ENCODE data around the gene PMPCB.
A peak's percentile ranks its signal among the peaks of the same experiment; 100 is the strongest.
"Not testable (repeated sequence)": the region's sequence is repeated elsewhere in the genome, so short reads cannot be mapped to it uniquely, and the experiment has no call there.

The PMPCB gene

DNA sequence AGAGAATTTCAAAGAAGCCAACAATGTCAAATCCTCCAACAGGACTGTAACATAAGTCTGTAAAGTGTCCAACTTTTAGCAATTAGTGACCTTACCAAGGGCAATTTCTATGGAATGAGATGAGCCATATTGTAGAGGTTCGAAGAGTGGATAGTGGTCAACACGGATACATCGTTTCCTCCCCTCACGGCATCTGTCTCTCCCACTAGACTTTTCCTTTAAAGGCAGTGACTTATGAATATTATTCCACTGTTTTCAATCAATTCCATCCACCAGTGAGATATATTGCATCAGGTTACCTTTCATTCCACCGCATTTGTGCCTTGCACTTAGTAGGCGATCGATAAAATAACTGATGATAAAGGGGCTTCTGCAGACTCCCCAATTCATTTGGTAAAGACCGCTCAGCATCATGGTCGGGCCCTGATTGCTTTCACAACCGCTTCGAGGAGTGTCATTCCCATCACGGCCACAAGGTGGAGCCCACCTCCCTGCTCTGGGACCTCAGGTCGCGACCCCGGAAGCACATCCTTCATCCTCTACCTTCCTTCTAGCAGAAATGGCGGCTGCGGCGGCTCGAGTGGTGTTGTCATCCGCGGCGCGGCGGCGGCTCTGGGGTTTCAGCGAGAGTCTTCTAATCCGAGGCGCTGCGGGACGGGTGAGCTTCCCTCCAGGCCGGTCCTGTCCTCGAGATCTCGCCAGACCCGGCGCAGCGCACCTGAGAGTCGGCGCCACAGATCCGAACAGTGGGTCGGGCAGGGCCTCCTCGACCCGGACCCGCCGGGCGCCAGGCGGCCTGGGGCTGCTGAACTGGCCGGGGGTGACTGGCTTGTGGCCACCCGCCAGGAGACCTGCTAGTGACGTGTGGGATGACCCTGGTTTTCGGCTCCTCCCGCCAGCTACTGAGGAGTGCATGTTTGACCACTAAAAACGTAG is at the start of gene PMPCB:
TSS of gene PMPCB (plus strand) at position 535 of the 936 bp plus-strand sequence. CDS start at position 560, 25 bp downstream.
- peak within 1 kb of the TSS; percentile 81 for H2AFZ ChIP-seq (ENCODE audit: low read depth, low read length)
- no peaks in the 10 kb centered on the region for H3K27me3 ChIP-seq (ENCODE audit: insufficient read depth, low read length, poor library complexity)
- no peaks in the 10 kb centered on the region for H3K9me3 ChIP-seq (ENCODE audit: insufficient read depth, low read length, severe bottlenecking)
- peaks cover 37% of the 10 kb centered on the region for H3K36me3 ChIP-seq (ENCODE audit: insufficient read depth, low read length)
- H3K4me2 ChIP-seq (ENCODE audit: insufficient read depth, low read length) = peak within 1 kb of the TSS; percentile 73
- TF ChIP-seq CTCF (IDR thresholded peaks at IDR 0.05; ENCODE audit: borderline replicate concordance, extremely low read depth, low read length, poor library complexity, severe bottlenecking) (peak; percentile 95), EZH2 (IDR thresholded peaks at IDR 0.05; ENCODE audit: borderline replicate concordance, low read depth, low read length, severe bottlenecking) (no peak)
- H3K4me1 ChIP-seq (ENCODE audit: insufficient read depth, low read length) = peaks cover 28% of the 10 kb centered on the region
- H3K4me3 ChIP-seq (ENCODE audit: low read depth in 1 of 2, low read length in 2 of 2) = peak within 1 kb of the TSS; percentile 64 to 70
- peak within 1 kb of the TSS; percentile 72 for H3K9ac ChIP-seq (ENCODE audit: low read depth, low read length)
- H3K27ac ChIP-seq (ENCODE audit: low read length) = peak within 1 kb of the TSS; percentile 63
- peak; percentile 95 for DNase-seq
- H4K20me1 ChIP-seq (ENCODE audit: insufficient read depth, low read length) = peaks cover 4% of the 10 kb centered on the region; the same call in 1 of the 2 replicates
- peaks cover 38% of the 10 kb centered on the region for H3K79me2 ChIP-seq (ENCODE audit: insufficient read depth, low read length)
- ATAC-seq (ENCODE audit: insufficient read depth, low read depth) = peak; percentile 94

GRCh38 chr7:103253699-103254506 is 43.3 kb upstream of the PMPCB start:
- not testable (repeated sequence) for H3K9ac ChIP-seq (ENCODE audit: low read depth, low read length); H3K36me3 ChIP-seq (ENCODE audit: insufficient read depth, low read length); H4K20me1 ChIP-seq (ENCODE audit: insufficient read depth, low read length); DNase-seq; H3K27ac ChIP-seq (ENCODE audit: low read length); H3K9me3 ChIP-seq (ENCODE audit: insufficient read depth, low read length, severe bottlenecking); ATAC-seq (ENCODE audit: insufficient read depth, low read depth); H2AFZ ChIP-seq (ENCODE audit: low read depth, low read length); H3K27me3 ChIP-seq (ENCODE audit: insufficient read depth, low read length, poor library complexity); H3K4me1 ChIP-seq (ENCODE audit: insufficient read depth, low read length); H3K79me2 ChIP-seq (ENCODE audit: insufficient read depth, low read length); H3K4me2 ChIP-seq (ENCODE audit: insufficient read depth, low read length); H3K4me3 ChIP-seq (ENCODE audit: low read depth in 1 of 2, low read length in 2 of 2)

DNA sequence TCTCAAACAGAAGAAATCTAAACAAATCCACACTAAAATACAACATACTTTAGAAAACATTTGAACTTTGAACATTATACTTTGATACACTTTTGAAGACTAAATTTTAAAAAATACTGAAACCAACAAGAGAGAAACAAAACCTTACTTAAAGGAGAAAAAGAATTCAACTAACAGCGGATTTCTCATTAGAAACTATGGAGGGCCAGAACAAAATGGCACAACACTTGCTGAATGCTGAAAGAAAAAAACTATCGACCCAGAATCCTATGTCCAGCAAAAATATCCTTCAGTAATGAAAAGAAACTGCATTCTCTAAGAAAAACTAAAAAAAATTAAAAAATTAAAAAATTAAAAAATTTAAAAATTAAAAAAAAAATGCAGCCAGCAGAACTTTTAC is 33.2 kb upstream of the PMPCB start:
- not testable (repeated sequence) for H3K27ac ChIP-seq (ENCODE audit: low read length); H3K9me3 ChIP-seq (ENCODE audit: insufficient read depth, low read length, severe bottlenecking); H3K36me3 ChIP-seq (ENCODE audit: insufficient read depth, low read length); H4K20me1 ChIP-seq (ENCODE audit: insufficient read depth, low read length); H3K4me3 ChIP-seq (ENCODE audit: low read depth in 1 of 2, low read length in 2 of 2); ATAC-seq (ENCODE audit: insufficient read depth, low read depth); H2AFZ ChIP-seq (ENCODE audit: low read depth, low read length); H3K4me2 ChIP-seq (ENCODE audit: insufficient read depth, low read length); H3K27me3 ChIP-seq (ENCODE audit: insufficient read depth, low read length, poor library complexity); DNase-seq; H3K4me1 ChIP-seq (ENCODE audit: insufficient read depth, low read length); H3K9ac ChIP-seq (ENCODE audit: low read depth, low read length); H3K79me2 ChIP-seq (ENCODE audit: insufficient read depth, low read length)

- H3K9ac ChIP-seq (ENCODE audit: low read depth, low read length); H3K4me3 ChIP-seq (ENCODE audit: low read depth in 1 of 2, low read length in 2 of 2); H3K27ac ChIP-seq (ENCODE audit: low read length); H3K4me1 ChIP-seq (ENCODE audit: insufficient read depth, low read length); H3K9me3 ChIP-seq (ENCODE audit: insufficient read depth, low read length, severe bottlenecking); H3K4me2 ChIP-seq (ENCODE audit: insufficient read depth, low read length); H3K79me2 ChIP-seq (ENCODE audit: insufficient read depth, low read length); H2AFZ ChIP-seq (ENCODE audit: low read depth, low read length); H4K20me1 ChIP-seq (ENCODE audit: insufficient read depth, low read length); H3K36me3 ChIP-seq (ENCODE audit: insufficient read depth, low read length); ATAC-seq (ENCODE audit: insufficient read depth, low read depth); H3K27me3 ChIP-seq (ENCODE audit: insufficient read depth, low read length, poor library complexity); DNase-seq: not testable (repeated sequence)
Observed at GRCh38 chr7:103266229-103266628, 31.0 kb upstream of the PMPCB start.

GRCh38 chr7:103273374-103273773 is 23.9 kb upstream of the PMPCB start:
- not testable (repeated sequence) for H3K27ac ChIP-seq (ENCODE audit: low read length); H3K79me2 ChIP-seq (ENCODE audit: insufficient read depth, low read length); H3K27me3 ChIP-seq (ENCODE audit: insufficient read depth, low read length, poor library complexity); H3K4me3 ChIP-seq (ENCODE audit: low read depth in 1 of 2, low read length in 2 of 2); H3K9me3 ChIP-seq (ENCODE audit: insufficient read depth, low read length, severe bottlenecking); H3K9ac ChIP-seq (ENCODE audit: low read depth, low read length); H2AFZ ChIP-seq (ENCODE audit: low read depth, low read length); H3K4me2 ChIP-seq (ENCODE audit: insufficient read depth, low read length); H3K4me1 ChIP-seq (ENCODE audit: insufficient read depth, low read length); ATAC-seq (ENCODE audit: insufficient read depth, low read depth); H4K20me1 ChIP-seq (ENCODE audit: insufficient read depth, low read length); DNase-seq
- peaks cover 17% of the 10 kb centered on the region; the same call in 1 of the 2 replicates for H3K36me3 ChIP-seq (ENCODE audit: insufficient read depth, low read length)

DNA sequence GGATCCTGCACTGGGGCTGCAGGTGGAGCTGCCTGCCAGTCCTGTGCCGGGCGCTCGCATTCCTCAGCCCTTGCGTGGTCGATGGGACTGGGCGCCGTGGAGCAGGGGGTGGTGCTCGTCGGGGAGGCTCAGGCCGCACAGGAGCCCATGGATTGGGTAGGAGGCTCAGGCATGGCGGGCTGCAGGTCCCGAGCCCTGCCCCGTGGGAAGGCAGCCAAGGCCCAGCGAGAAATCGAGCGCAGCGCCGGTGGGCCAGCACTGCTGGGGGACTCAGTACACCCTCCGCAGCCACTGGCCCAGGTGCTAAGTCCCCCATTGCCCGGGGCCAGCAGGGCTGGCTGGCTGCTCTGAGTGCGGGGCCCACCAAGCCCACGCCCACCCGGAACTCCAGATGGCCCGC is 22.4 kb upstream of the PMPCB start:
- H3K4me1 ChIP-seq (ENCODE audit: insufficient read depth, low read length) = peaks cover 15% of the 10 kb centered on the region
- DNase-seq; H3K9me3 ChIP-seq (ENCODE audit: insufficient read depth, low read length, severe bottlenecking); H3K4me2 ChIP-seq (ENCODE audit: insufficient read depth, low read length); H3K4me3 ChIP-seq (ENCODE audit: low read depth in 1 of 2, low read length in 2 of 2); ATAC-seq (ENCODE audit: insufficient read depth, low read depth); H4K20me1 ChIP-seq (ENCODE audit: insufficient read depth, low read length); H3K27me3 ChIP-seq (ENCODE audit: insufficient read depth, low read length, poor library complexity); H3K9ac ChIP-seq (ENCODE audit: low read depth, low read length); H3K27ac ChIP-seq (ENCODE audit: low read length); H2AFZ ChIP-seq (ENCODE audit: low read depth, low read length): not testable (repeated sequence)
- peaks cover 13% of the 10 kb centered on the region; the same call in 1 of the 2 replicates for H3K36me3 ChIP-seq (ENCODE audit: insufficient read depth, low read length)
- H3K79me2 ChIP-seq (ENCODE audit: insufficient read depth, low read length) = peaks cover 19% of the 10 kb centered on the region

GRCh38 chr7:103278195-103278594 is 19.0 kb upstream of the PMPCB start:
- Histone ChIP-seq H3K4me2 (ENCODE audit: insufficient read depth, low read length) (peak overlapping the region; percentile 45), H3K36me3 (ENCODE audit: insufficient read depth, low read length) (peaks cover 13% of the 10 kb centered on the region; the same call in 1 of the 2 replicates), H3K79me2 (ENCODE audit: insufficient read depth, low read length) (peaks cover 22% of the 10 kb centered on the region), H3K4me1 (ENCODE audit: insufficient read depth, low read length) (peaks cover 23% of the 10 kb centered on the region), H3K4me3 (ENCODE audit: low read depth in 1 of 2, low read length in 2 of 2) (peak overlapping the region in 1 of 2 experiments; percentile 6; a peak in 1 of 4 replicates)
- H2AFZ ChIP-seq (ENCODE audit: low read depth, low read length); H3K27ac ChIP-seq (ENCODE audit: low read length); H3K9me3 ChIP-seq (ENCODE audit: insufficient read depth, low read length, severe bottlenecking); H3K9ac ChIP-seq (ENCODE audit: low read depth, low read length); ATAC-seq (ENCODE audit: insufficient read depth, low read depth); H3K27me3 ChIP-seq (ENCODE audit: insufficient read depth, low read length, poor library complexity); H4K20me1 ChIP-seq (ENCODE audit: insufficient read depth, low read length); DNase-seq: not testable (repeated sequence)

All from DND-41 (cell line).